H1 (cell line): ENCODE data around the gene PRRT1B. TPM values are rescaled to one million over a fixed set of nuclear protein-coding genes. Genes with fewer than 3 reads are reported as not detected.

Experiments used
- CTCF ChIA-PET: fragments of 300-600 bp; sonication (Branson Sonifier 250); formaldehyde crosslinking; loops from one replicate; lab custom pipeline; 2021; ENCODE audit not compliant: partially characterized antibody; lab: Charles Lee
- POLR2A ChIA-PET: fragments of 300-600 bp; sonication (Branson Sonifier 250); formaldehyde crosslinking; loops from one replicate; lab custom pipeline; 2021; ENCODE audit warnings: inconsistent platforms; ENCODE audit not compliant: partially characterized antibody; lab: Charles Lee
- DNase-seq, 2 experiments: peaks; one replicate each; pipeline versions ENCODE4 v3.0.0 to v3.0.0-alpha.2; 2010 to 2022; ENCODE audit warnings: low spot score in 2 of 2, low read depth in 1 of 2, mixed read lengths in 1 of 2
- FAIRE-seq: peaks from 2 replicates; lab custom pipeline; 2011; peaks lifted over from hg19 to GRCh38; lab: Jason Lieb, UNC
- H2AFZ ChIP-seq: 2 replicates; pipeline ENCODE4 v1.8.1; 2012; ENCODE audit warnings: low read length, inconsistent platforms
- H2AK5ac ChIP-seq: 2 replicates; pipeline ENCODE4 v1.6.1; 2013; ENCODE audit warnings: low read depth, low read length
- H2BK120ac ChIP-seq: replicated peaks from 2 replicates; pipeline ENCODE3; 2013; ENCODE audit warnings: low read depth, low read length, inconsistent platforms
- H2BK12ac ChIP-seq: 2 replicates; pipeline ENCODE4 v1.6.1; 2013; ENCODE audit warnings: low read depth, low read length
- H2BK15ac ChIP-seq: 2 replicates; pipeline ENCODE4 v1.6.1; 2013; ENCODE audit warnings: low read length
- H2BK20ac ChIP-seq: 2 replicates; pipeline ENCODE4 v1.6.1; 2013; ENCODE audit warnings: low read length
- H2BK5ac ChIP-seq: 2 replicates; pipeline ENCODE4 v1.6.1; 2013; ENCODE audit warnings: low read depth, low read length
- H3K14ac ChIP-seq: 2 replicates; pipeline ENCODE4 v1.6.1; 2013; ENCODE audit warnings: inconsistent platforms; ENCODE audit not compliant: insufficient read length
- H3K18ac ChIP-seq: 2 replicates; pipeline ENCODE4 v1.6.1; 2013; ENCODE audit warnings: low read length; ENCODE audit errors: extremely low read depth
- H3K23ac ChIP-seq: 2 replicates; pipeline ENCODE4 v1.6.1; 2013; ENCODE audit warnings: inconsistent platforms; ENCODE audit not compliant: insufficient read length
- H3K23me2 ChIP-seq: 2 replicates; pipeline ENCODE4 v1.6.1; 2013; ENCODE audit warnings: low read depth, low read length
- H3K27ac ChIP-seq: 2 replicates; pipeline ENCODE4 v1.6.1; 2011; ENCODE audit warnings: low read depth, low read length, inconsistent platforms
- H3K27me3 ChIP-seq, 4 experiments: replicated peaks in 1 of 4; 1 replicate in 1 of 4; 2 replicates in 3 of 4; pipeline versions ENCODE4 v1.6.1 to v1.8.1; 2011 to 2013; ENCODE audit warnings: low read length in 3 of 4, mild to moderate bottlenecking in 3 of 4, inconsistent platforms in 2 of 4, mixed read lengths in 2 of 4, moderate library complexity in 1 of 4; ENCODE audit not compliant: control insufficient read depth in 3 of 4, insufficient read depth in 3 of 4; ENCODE audit errors: extremely low read depth in 1 of 4
- H3K36me3 ChIP-seq, 4 experiments: 2 replicates each; pipeline versions ENCODE4 v1.6.1 to v1.8.1; 2011 to 2013; ENCODE audit warnings: mild to moderate bottlenecking in 4 of 4, low read length in 3 of 4, moderate library complexity in 2 of 4, control low read depth in 1 of 4, inconsistent platforms in 1 of 4; ENCODE audit not compliant: insufficient read depth in 4 of 4, control insufficient read depth in 2 of 4
- H3K4ac ChIP-seq: replicated peaks from 2 replicates; pipeline ENCODE3; 2013; ENCODE audit warnings: low read length, low read depth, mixed read lengths, inconsistent platforms; ENCODE audit not compliant: insufficient read length
- H3K4me1 ChIP-seq, 4 experiments: replicated peaks in 1 of 4; 1 replicate in 1 of 4; 2 replicates in 3 of 4; pipeline versions ENCODE4 v1.6.1 to v1.8.1; 2011 to 2013; ENCODE audit warnings: low read length in 3 of 4, inconsistent platforms in 2 of 4, mixed read lengths in 1 of 4; ENCODE audit not compliant: insufficient read depth in 4 of 4, control insufficient read depth in 3 of 4
- H3K4me2 ChIP-seq, 2 experiments: 2 replicates each; pipeline versions ENCODE4 v1.6.1 to v1.8.1; 2011 to 2013; ENCODE audit warnings: low read depth in 2 of 2, low read length in 2 of 2, control low read depth in 1 of 2, inconsistent platforms in 1 of 2, mild to moderate bottlenecking in 1 of 2; ENCODE audit not compliant: insufficient read depth in 1 of 2
- H3K4me3 ChIP-seq, 4 experiments: fragments of 200-600, 300-600 bp in 1 of 4; sonication (generic), shearing (Covaris generic), sonication (Bioruptor Twin) in 1 of 4; 2 replicates each; pipeline versions ENCODE4 v1.5.1 to v1.8.1; 2011 to 2016; ENCODE audit warnings: low read length in 4 of 4, low read depth in 3 of 4, control low read depth in 2 of 4, inconsistent platforms in 2 of 4, mild to moderate bottlenecking in 2 of 4, mixed read lengths in 1 of 4, moderate library complexity in 1 of 4; ENCODE audit not compliant: insufficient read depth in 2 of 4; ENCODE audit errors: extremely low read depth in 1 of 4
- H3K56ac ChIP-seq: replicated peaks from 2 replicates; pipeline ENCODE3; 2013; ENCODE audit warnings: low read depth, mild to moderate bottlenecking, mixed read lengths, low read length, inconsistent platforms; ENCODE audit not compliant: insufficient read length
- H3K79me1 ChIP-seq: 2 replicates; pipeline ENCODE4 v1.6.1; 2013; ENCODE audit warnings: low read depth, low read length, control low read depth
- H3K79me2 ChIP-seq, 2 experiments: 2 replicates each; pipeline versions ENCODE4 v1.6.1 to v1.8.1; 2012 to 2013; ENCODE audit warnings: low read length in 2 of 2, mild to moderate bottlenecking in 2 of 2, inconsistent platforms in 1 of 2; ENCODE audit not compliant: insufficient read depth in 2 of 2, control insufficient read depth in 1 of 2
- H3K9ac ChIP-seq, 4 experiments: replicated peaks in 1 of 4; 1 replicate in 1 of 4; 2 replicates in 3 of 4; pipeline versions ENCODE4 v1.6.1 to v1.8.1; 2011 to 2013; ENCODE audit warnings: low read depth in 3 of 4, low read length in 3 of 4, control low read depth in 2 of 4, mild to moderate bottlenecking in 2 of 4, moderate library complexity in 2 of 4, inconsistent platforms in 1 of 4; ENCODE audit errors: extremely low read depth in 1 of 4
- H3K9me3 ChIP-seq, 2 experiments: 2 replicates each; pipeline versions ENCODE4 v1.6.1 to v1.8.1; 2012 to 2013; ENCODE audit warnings: mild to moderate bottlenecking in 2 of 2, moderate library complexity in 2 of 2, control low read depth in 1 of 2, inconsistent platforms in 1 of 2, low read depth in 1 of 2, low read length in 1 of 2, mixed read lengths in 1 of 2; ENCODE audit not compliant: insufficient read depth in 2 of 2
- H4K20me1 ChIP-seq, 2 experiments: replicated peaks in 1 of 2; 2 replicates each; pipeline versions ENCODE3 to v1.8.1; 2011 to 2013; ENCODE audit warnings: inconsistent platforms in 2 of 2, low read length in 2 of 2, mild to moderate bottlenecking in 1 of 2; ENCODE audit not compliant: insufficient read depth in 2 of 2, control insufficient read depth in 1 of 2
- H4K5ac ChIP-seq: 2 replicates; pipeline ENCODE4 v1.6.1; 2013; ENCODE audit warnings: low read length, low read depth, mixed read lengths, inconsistent platforms; ENCODE audit not compliant: insufficient read length
- H4K8ac ChIP-seq: 2 replicates; pipeline ENCODE4 v1.8.0; 2013; ENCODE audit warnings: mild to moderate bottlenecking, moderate library complexity, low read length, inconsistent platforms; ENCODE audit not compliant: insufficient read depth; ENCODE audit errors: extremely low read depth
- H4K91ac ChIP-seq: replicated peaks from 2 replicates; pipeline ENCODE3; 2013; ENCODE audit warnings: low read length, mixed read lengths, inconsistent platforms; ENCODE audit not compliant: insufficient read length
- CREB1 ChIP-seq: IDR thresholded peaks from 2 replicates; pipeline ENCODE4 v1.6.1; 2012; ENCODE audit warnings: inconsistent platforms
- WGBS, 2 experiments: shearing (Covaris generic) in 1 of 2; methylation state at CpG; one replicate each; pipeline versions ENCODE4 v1.1.6 to v1.1.7; 2013 to 2015; ENCODE audit warnings: low lambda C conversion rate in 2 of 2, mixed read lengths in 2 of 2, inconsistent platforms in 1 of 2, low coverage in 1 of 2, missing lambda C conversion rate in 1 of 2; ENCODE audit not compliant: insufficient replicate concordance in 2 of 2, insufficient coverage in 1 of 2, insufficient read length in 1 of 2; ENCODE audit errors: extremely low coverage in 1 of 2, missing lambda C conversion rate in 1 of 2; 5-methylcytosine and 5-hydroxymethylcytosine counted together
- polyA plus RNA-seq, 7 experiments: library from polyadenylated mRNA; depleted of rRNA in 3 of 7; stranded (reverse) in 5 of 7; unstranded in 2 of 7; fragments of >200 nt in 5 of 7; fragments of 200-250 nt in 2 of 7; gene quantifications; 1 replicate in 5 of 7; 2 replicates in 1 of 7; 4 replicates in 1 of 7; pipeline versions ENCODE4 v1.2.1 to v1.2.3, GENCODE V29; 2011 to 2013; ENCODE audit warnings: missing spikeins in 2 of 7, mixed read lengths in 2 of 7
- total RNA-seq: library from RNA; stranded (reverse); fragmentation: NEBNext Ultra II Directional; extraction: Animal tissue kit (Norgen Biotek cat#: 25700); gene quantifications from 2 replicates; pipeline ENCODE4 v1.2.1, GENCODE V29; 2021

PRRT1B gene
- total and polyA plus RNA-seq, 2 of the 8 experiments (the other 6 are each of a cell fraction or from before 2014, with no cell fraction given), result 0.30 to 1.2 TPM

GRCh38 chr9:131585375-131585774 is 40.1 kb downstream of the PRRT1B start:
- H2BK20ac ChIP-seq, result no peak overlapping the region
- no peak for DNase-seq
- H3K36me3 ChIP-seq, result peaks cover 2 to 7% (median 4%) of the 10 kb centered on the region in 4 experiments; a peak in 6 of 8 replicates
- H2BK15ac ChIP-seq, result no peak overlapping the region
- no peak overlapping the region for H4K5ac ChIP-seq
- no peak overlapping the region for H3K27ac ChIP-seq
- no peak overlapping the region for H2BK5ac ChIP-seq
- no peaks in the 10 kb centered on the region for H3K79me2 ChIP-seq
- FAIRE-seq, result no peak
- POLR2A ChIA-PET, result no interaction called here
- H2AK5ac ChIP-seq, result no peak overlapping the region
- no peak overlapping the region for H2BK12ac ChIP-seq
- H3K56ac ChIP-seq, result no peak overlapping the region
- H4K91ac ChIP-seq, result no peak overlapping the region
- no peaks in the 10 kb centered on the region for H3K23me2 ChIP-seq
- peaks cover 0 to 4% of the 10 kb centered on the region in 2 experiments for H4K20me1 ChIP-seq
- H3K27me3 ChIP-seq, result no peaks in the 10 kb centered on the region
- no peak overlapping the region for H3K9ac ChIP-seq
- TF ChIP-seq CREB1, result no peak
- no peaks in the 10 kb centered on the region for H3K4me1 ChIP-seq
- WGBS, 2 experiments, result 84% methylated on average over 8 of the region's 8 CpGs; no CpG with 5 or more reads in 1 of the 2 experiments
- no peak overlapping the region for H3K4me2 ChIP-seq
- no peaks in the 10 kb centered on the region for H3K79me1 ChIP-seq
- H4K8ac ChIP-seq, result no peak overlapping the region
- H3K18ac ChIP-seq, result no peak overlapping the region
- H3K9me3 ChIP-seq, result no peaks in the 10 kb centered on the region
- no peak overlapping the region for H3K4ac ChIP-seq
- H2AFZ ChIP-seq, result no peak overlapping the region
- H3K23ac ChIP-seq, result no peak overlapping the region
- H3K14ac ChIP-seq, result no peak overlapping the region
- no peak overlapping the region for H2BK120ac ChIP-seq
- H3K4me3 ChIP-seq, result no peak overlapping the region
- CTCF ChIA-PET, result interaction anchor here (1.1 kb wide), 1 partner anchor 133 kb away, joined by 3 read pairs; no protein-coding TSS in a partner anchor
